Lung (tissue), 12 donors: Measurements from ENCODE around the gene LTBP1. TPM values are rescaled to one million over a fixed set of nuclear protein-coding genes. Genes with fewer than 3 reads are reported as not detected.
A peak's percentile ranks its signal among the peaks of the same experiment; 100 is the strongest.
"Not testable (repeated sequence)": the region's sequence is repeated elsewhere in the genome, so short reads cannot be mapped to it uniquely, and the experiment has no call there.

Source experiments
- ATAC-seq: fragments of 200-7000 bp; cut with Tn5 transposase; one replicate; pipeline ENCODE4 v1.9.1; 2020; ENCODE audit warnings: moderate number of reproducible peaks; ENCODE audit not compliant: insufficient read depth, low FRiP score
- DNase-seq, 3 donors: peaks; one replicate each; pipeline ENCODE4 v3.0.0-alpha.2; 2013 to 2017
- H3K27ac ChIP-seq, 2 donors: one replicate each; pipeline ENCODE4 v1.5.1; 2013; ENCODE audit warnings: mild to moderate bottlenecking in 2 of 2, moderate library complexity in 2 of 2, control low read depth in 1 of 2, inconsistent platforms in 1 of 2, low read depth in 1 of 2, low read length in 1 of 2
- H3K27me3 ChIP-seq, 3 donors: one replicate each; pipeline ENCODE4 v1.5.1; 2013; ENCODE audit warnings: low read length in 2 of 3; ENCODE audit not compliant: control insufficient read depth in 3 of 3, insufficient read depth in 3 of 3
- H3K36me3 ChIP-seq, 4 donors: one replicate each; pipeline ENCODE4 v1.5.1; 2013; ENCODE audit warnings: low read length in 4 of 4, mild to moderate bottlenecking in 1 of 4, moderate library complexity in 1 of 4; ENCODE audit not compliant: control insufficient read depth in 4 of 4, insufficient read depth in 4 of 4
- H3K4me1 ChIP-seq, 5 donors: one replicate each; pipeline ENCODE4 v1.5.1; 2013; ENCODE audit warnings: low read length in 5 of 5, mild to moderate bottlenecking in 2 of 5, moderate library complexity in 1 of 5; ENCODE audit not compliant: control insufficient read depth in 5 of 5, insufficient read depth in 5 of 5
- H3K4me3 ChIP-seq: one replicate; pipeline ENCODE4 v1.5.1; 2013; ENCODE audit warnings: mild to moderate bottlenecking, control low read depth, moderate library complexity
- H3K9ac ChIP-seq, 2 donors: one replicate each; pipeline ENCODE4 v1.5.1; 2013; ENCODE audit warnings: low read length in 2 of 2, control low read depth in 1 of 2; ENCODE audit not compliant: insufficient read depth in 1 of 2
- H3K9me3 ChIP-seq, 4 donors: one replicate each; pipeline ENCODE4 v1.5.1; 2013; ENCODE audit warnings: low read length in 3 of 4, mild to moderate bottlenecking in 1 of 4, moderate library complexity in 1 of 4; ENCODE audit not compliant: control insufficient read depth in 4 of 4, insufficient read depth in 3 of 4
- WGBS, 2 donors: extraction: QIAGEN DNeasy Blood & Tissue Kit; methylation state at CpG; one replicate each; pipeline ENCODE4 v1.1.7; 2013; 5-methylcytosine and 5-hydroxymethylcytosine counted together
- polyA plus RNA-seq, 2 donors: library from polyadenylated mRNA; stranded (reverse); fragments of 200-250 nt; gene quantifications; one replicate each; pipeline ENCODE4 v1.2.1, GENCODE V29; 2013
- total RNA-seq, 2 donors: library from RNA; depleted of rRNA in 1 of 2; stranded (reverse); fragments of >200 nt in 1 of 2; gene quantifications; one replicate each; pipeline ENCODE4 v1.2.1, GENCODE V29; 2014 to 2021
- TF ChIP-seq, protein P1 (sequence below): IDR thresholded peaks from 2 replicates; pipeline ENCODE4 v1.5.1; 2012; ENCODE audit warnings: mild to moderate bottlenecking; ENCODE audit errors: control extremely low read depth, extremely low read depth
- donor health status: control.
- donor health status: control.
- donor health status: Bipolar disorder and iron deficiency.
- donor health status: healthy.
- donor health status: DM: yes; HTN: yes; CAD: no.

The LTBP1 gene
- total and polyA plus RNA-seq, 4 donors: 8.8 to 57.4 (median 28.6) TPM

DNA sequence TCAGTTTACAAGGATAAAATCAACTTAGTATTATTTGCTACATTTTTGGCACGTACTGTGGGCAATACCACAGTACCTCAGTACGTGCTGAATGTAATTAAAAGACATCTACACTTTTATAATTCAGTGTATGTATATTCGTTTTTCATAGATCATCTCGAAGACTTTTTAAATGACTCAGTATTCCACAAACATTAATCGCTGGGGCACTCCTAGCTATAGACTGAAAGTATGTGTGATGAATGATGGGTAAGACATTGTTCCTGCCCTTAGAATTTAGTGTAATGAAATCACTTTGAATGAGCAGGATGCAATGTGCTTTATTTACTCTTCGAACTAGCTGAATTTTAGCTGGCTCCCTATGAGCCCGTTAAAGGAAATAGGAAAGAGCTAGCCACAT, 284.1 kb downstream of the LTBP1 start:
- no peaks in the 10 kb centered on the region for H3K9me3 ChIP-seq
- H3K4me3 ChIP-seq: no peak overlapping the region
- no peak for DNase-seq
- peaks cover 0 to under 1% (median 0%) of the 10 kb centered on the region in 5 donors for H3K4me1 ChIP-seq
- H3K27me3 ChIP-seq: no peaks in the 10 kb centered on the region
- H3K9ac ChIP-seq: no peak overlapping the region
- no peak for ATAC-seq
- TF ChIP-seq, protein P1, sequence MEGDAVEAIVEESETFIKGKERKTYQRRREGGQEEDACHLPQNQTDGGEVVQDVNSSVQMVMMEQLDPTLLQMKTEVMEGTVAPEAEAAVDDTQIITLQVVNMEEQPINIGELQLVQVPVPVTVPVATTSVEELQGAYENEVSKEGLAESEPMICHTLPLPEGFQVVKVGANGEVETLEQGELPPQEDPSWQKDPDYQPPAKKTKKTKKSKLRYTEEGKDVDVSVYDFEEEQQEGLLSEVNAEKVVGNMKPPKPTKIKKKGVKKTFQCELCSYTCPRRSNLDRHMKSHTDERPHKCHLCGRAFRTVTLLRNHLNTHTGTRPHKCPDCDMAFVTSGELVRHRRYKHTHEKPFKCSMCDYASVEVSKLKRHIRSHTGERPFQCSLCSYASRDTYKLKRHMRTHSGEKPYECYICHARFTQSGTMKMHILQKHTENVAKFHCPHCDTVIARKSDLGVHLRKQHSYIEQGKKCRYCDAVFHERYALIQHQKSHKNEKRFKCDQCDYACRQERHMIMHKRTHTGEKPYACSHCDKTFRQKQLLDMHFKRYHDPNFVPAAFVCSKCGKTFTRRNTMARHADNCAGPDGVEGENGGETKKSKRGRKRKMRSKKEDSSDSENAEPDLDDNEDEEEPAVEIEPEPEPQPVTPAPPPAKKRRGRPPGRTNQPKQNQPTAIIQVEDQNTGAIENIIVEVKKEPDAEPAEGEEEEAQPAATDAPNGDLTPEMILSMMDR: no peak
- H3K27ac ChIP-seq: no peak overlapping the region
- peaks cover 0 to 2% (median 0%) of the 10 kb centered on the region in 4 donors for H3K36me3 ChIP-seq
- WGBS, 2 donors: 74 to 86% methylated on average over 7 of the region's 7 CpGs

DNA sequence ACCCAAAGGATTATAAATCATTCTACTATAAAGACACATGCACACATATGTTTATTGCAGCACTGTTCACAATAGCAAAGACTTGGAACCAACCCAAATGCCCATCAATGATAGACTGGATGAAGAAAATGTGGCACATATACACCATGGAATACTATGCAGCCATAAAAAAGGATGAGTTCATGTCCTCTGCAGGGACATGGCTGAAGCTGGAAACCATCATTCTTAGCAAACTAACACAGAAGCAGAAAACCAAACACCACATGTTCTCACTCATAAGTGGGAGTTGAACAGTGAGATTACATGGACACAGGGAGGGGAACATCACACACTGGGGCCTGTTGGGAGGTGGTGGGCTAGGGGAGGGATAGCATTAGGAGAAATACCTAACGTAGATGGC, 288.8 kb downstream of the LTBP1 start:
- WGBS, 2 donors: 95 to 96% methylated on average over 1 of the region's 1 CpG
- ATAC-seq, H3K27me3 ChIP-seq, H3K27ac ChIP-seq, H3K9ac ChIP-seq, H3K4me3 ChIP-seq, H3K36me3 ChIP-seq, H3K9me3 ChIP-seq, DNase-seq: not testable (repeated sequence)
- peaks cover 0 to 20% (median 5%) of the 10 kb centered on the region in 5 donors for H3K4me1 ChIP-seq

DNA sequence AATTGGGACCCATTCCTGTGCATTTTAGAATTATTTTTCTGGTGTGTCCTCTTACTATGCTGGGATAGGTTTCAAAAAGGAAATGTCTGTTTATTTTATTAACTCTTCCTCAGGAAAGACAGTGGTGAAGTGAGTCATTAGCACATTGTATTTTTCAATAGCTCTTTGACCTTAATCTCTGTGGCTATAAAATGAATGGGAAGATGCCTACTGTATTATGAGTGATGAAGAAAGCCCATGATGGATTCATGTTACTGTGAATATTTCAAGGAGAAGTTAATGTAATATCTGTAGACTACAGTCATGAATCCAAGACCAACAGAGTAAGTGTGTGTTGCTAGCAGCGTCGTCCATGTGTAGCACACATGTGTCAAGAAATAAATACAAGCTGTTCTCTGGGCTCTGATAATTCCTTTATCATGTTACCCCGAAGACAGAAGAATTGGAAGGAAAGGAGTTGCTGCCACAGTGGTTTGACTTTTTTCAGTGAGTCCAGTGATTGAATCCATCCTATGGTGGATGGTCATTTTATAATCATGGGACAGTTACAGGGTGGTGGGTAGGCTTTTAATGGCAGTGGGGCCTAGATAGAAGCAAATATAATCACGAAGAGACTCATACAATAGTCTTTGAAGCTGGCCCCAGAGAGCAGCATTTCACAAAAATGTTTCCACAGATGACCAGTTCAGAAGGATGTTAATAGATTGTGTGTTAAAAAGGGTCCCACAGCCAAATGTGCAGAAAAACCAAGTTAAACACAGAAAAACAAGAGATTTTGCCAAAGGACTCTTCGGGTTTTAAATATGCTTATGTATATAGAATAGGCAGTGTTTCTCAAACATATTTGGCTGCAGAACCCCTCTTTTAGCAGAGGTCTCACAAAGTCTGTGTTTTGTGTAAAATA, 290.0 kb downstream of the LTBP1 start:
- no peaks in the 10 kb centered on the region for H3K9me3 ChIP-seq
- peak; percentile 55 to 95 (median 92) for DNase-seq
- no peak overlapping the region for H3K27ac ChIP-seq
- no peak for ATAC-seq
- no peaks in the 10 kb centered on the region for H3K36me3 ChIP-seq
- H3K27me3 ChIP-seq: no peaks in the 10 kb centered on the region
- H3K4me1 ChIP-seq: peaks cover 0 to 20% (median 9%) of the 10 kb centered on the region in 5 donors
- no peak overlapping the region for H3K4me3 ChIP-seq
- 81 to 85% methylated on average over 5 of the region's 5 CpGs for WGBS, 2 donors
- no peak overlapping the region for H3K9ac ChIP-seq
- TF ChIP-seq, protein P1: no peak

DNA sequence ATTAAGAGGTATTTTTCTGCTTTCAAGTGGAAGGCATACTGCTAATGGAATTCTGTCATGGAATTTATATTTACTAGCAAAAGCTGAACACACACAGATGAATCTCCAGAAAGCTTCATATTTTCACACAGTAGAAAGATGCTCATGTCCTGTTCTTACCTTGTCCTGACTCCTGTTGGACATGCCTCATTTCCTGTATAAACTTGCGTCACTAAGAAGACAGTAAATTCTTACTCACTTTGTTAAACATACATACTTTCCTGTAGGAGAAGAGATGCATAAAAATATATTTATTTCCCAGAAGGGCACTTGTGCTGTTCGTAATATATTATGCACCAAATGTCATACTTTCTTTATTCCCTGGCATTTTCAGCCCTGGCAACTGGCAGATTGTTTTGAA, 291.4 kb downstream of the LTBP1 start:
- H3K9ac ChIP-seq: no peak overlapping the region
- TF ChIP-seq, protein P1: no peak
- H3K27ac ChIP-seq: no peak overlapping the region
- no peak for DNase-seq
- H3K36me3 ChIP-seq: no peaks in the 10 kb centered on the region
- no peak for ATAC-seq
- H3K9me3 ChIP-seq: no peaks in the 10 kb centered on the region
- no peak overlapping the region for H3K4me3 ChIP-seq
- H3K27me3 ChIP-seq: no peaks in the 10 kb centered on the region
- WGBS, 2 donors: 85 to 88% methylated on average over 2 of the region's 2 CpGs
- peaks cover 0 to 20% (median 11%) of the 10 kb centered on the region in 5 donors for H3K4me1 ChIP-seq
